H1 (cell line): Measurements from ENCODE around the gene DIAPH2. TPM values are rescaled to one million over a fixed set of nuclear protein-coding genes. Genes with fewer than 3 reads are reported as not detected.

Experiments
- ATF2 ChIP-seq: IDR thresholded peaks from 2 replicates; pipeline ENCODE4 v1.6.1; 2012; ENCODE audit warnings: low read length, inconsistent platforms
- BRCA1 ChIP-seq: IDR thresholded peaks from 2 replicates; pipeline ENCODE4 v1.6.1; 2012; ENCODE audit warnings: low read depth, low read length, improper control_type of control experiment
- CHD7 ChIP-seq: fragments of 300-600 bp; sonication (generic); IDR thresholded peaks from 2 replicates; pipeline ENCODE4 v1.7.1; 2012; ENCODE audit warnings: low read length, moderate library complexity, mild to moderate bottlenecking, inconsistent platforms; ENCODE audit not compliant: insufficient replicate concordance
- E2F6 ChIP-seq: IDR thresholded peaks from 2 replicates; pipeline ENCODE4 v1.6.1; 2012; ENCODE audit warnings: inconsistent platforms
- EGR1 ChIP-seq: IDR thresholded peaks from 2 replicates; pipeline ENCODE4 v1.6.1; 2011; ENCODE audit warnings: low read depth, low read length, borderline replicate concordance
- HDAC6 ChIP-seq: IDR thresholded peaks from one replicate; pipeline ENCODE4 v1.7.1; 2012; ENCODE audit warnings: low read depth, mild to moderate bottlenecking, inconsistent platforms, low read length, moderate library complexity
- polyA plus RNA-seq, 7 experiments: library from polyadenylated mRNA; depleted of rRNA in 3 of 7; stranded (reverse) in 5 of 7; unstranded in 2 of 7; fragments of >200 nt in 5 of 7; fragments of 200-250 nt in 2 of 7; gene quantifications; 1 replicate in 5 of 7; 2 replicates in 1 of 7; 4 replicates in 1 of 7; pipeline versions ENCODE4 v1.2.1 to v1.2.3, GENCODE V29; 2011 to 2013; ENCODE audit warnings: missing spikeins in 2 of 7, mixed read lengths in 2 of 7
- total RNA-seq: library from RNA; stranded (reverse); fragmentation: NEBNext Ultra II Directional; extraction: Animal tissue kit (Norgen Biotek cat#: 25700); gene quantifications from 2 replicates; pipeline ENCODE4 v1.2.1, GENCODE V29; 2021

DIAPH2 gene
- total and polyA plus RNA-seq, 2 of the 8 experiments (the other 6 are each of a cell fraction or from before 2014, with no cell fraction given), result 4.4 to 24.3 TPM

- no peak for TF ChIP-seq CHD7
- no peak for TF ChIP-seq HDAC6
- TF ChIP-seq E2F6, result no peak
- TF ChIP-seq BRCA1, result no peak
- no peak for TF ChIP-seq EGR1
- no peak for TF ChIP-seq ATF2
Measured at GRCh38 chrX:96685210-96686099, 813 bp downstream of the DIAPH2 start (continued).
